GM19193 (cell line): ENCODE measurements around the gene IL16.

ENCODE experiments used
- POLR2A ChIP-seq: IDR thresholded peaks from 4 replicates; pipeline ENCODE4 v1.6.1; 2011; ENCODE audit not compliant: insufficient read depth, insufficient read length; ENCODE audit errors: extremely low read depth

IL16 gene

GRCh38 chr15:81271761-81272644 is 75.3 kb downstream of the IL16 start:
- no peak for TF ChIP-seq POLR2A

GRCh38 chr15:81273200-81273599 is 76.5 kb downstream of the IL16 start:
- TF ChIP-seq POLR2A, result no peak

GRCh38 chr15:81273855-81274254 is 77.2 kb downstream of the IL16 start:
- TF ChIP-seq POLR2A, result no peak

- no peak for TF ChIP-seq POLR2A
These were observed 77.6 kb downstream of the IL16 start for GRCh38 chr15:81274255-81274654.

GRCh38 chr15:81274931-81275707 is 78.4 kb downstream of the IL16 start:
- no peak for TF ChIP-seq POLR2A

- TF ChIP-seq POLR2A, result no peak
These were observed 79.2 kb downstream of the IL16 start for GRCh38 chr15:81275711-81276392.

GRCh38 chr15:81276967-81277366 is 80.3 kb downstream of the IL16 start:
- TF ChIP-seq POLR2A, result no peak

- TF ChIP-seq POLR2A, result no peak
These were observed 81.2 kb downstream of the IL16 start for GRCh38 chr15:81277851-81278250.

- no peak for TF ChIP-seq POLR2A
These were observed 81.8 kb downstream of the IL16 start for GRCh38 chr15:81278306-81279029.

- no peak for TF ChIP-seq POLR2A
These were observed 83.2 kb downstream of the IL16 start for GRCh38 chr15:81279621-81280485.

GRCh38 chr15:81280696-81281455 is 84.2 kb downstream of the IL16 start:
- TF ChIP-seq POLR2A, result no peak

GRCh38 chr15:81281456-81281735 is 84.7 kb downstream of the IL16 start:
- no peak for TF ChIP-seq POLR2A
